Measurements from ENCODE around the gene SLC17A9.

The SLC17A9 gene

DNA sequence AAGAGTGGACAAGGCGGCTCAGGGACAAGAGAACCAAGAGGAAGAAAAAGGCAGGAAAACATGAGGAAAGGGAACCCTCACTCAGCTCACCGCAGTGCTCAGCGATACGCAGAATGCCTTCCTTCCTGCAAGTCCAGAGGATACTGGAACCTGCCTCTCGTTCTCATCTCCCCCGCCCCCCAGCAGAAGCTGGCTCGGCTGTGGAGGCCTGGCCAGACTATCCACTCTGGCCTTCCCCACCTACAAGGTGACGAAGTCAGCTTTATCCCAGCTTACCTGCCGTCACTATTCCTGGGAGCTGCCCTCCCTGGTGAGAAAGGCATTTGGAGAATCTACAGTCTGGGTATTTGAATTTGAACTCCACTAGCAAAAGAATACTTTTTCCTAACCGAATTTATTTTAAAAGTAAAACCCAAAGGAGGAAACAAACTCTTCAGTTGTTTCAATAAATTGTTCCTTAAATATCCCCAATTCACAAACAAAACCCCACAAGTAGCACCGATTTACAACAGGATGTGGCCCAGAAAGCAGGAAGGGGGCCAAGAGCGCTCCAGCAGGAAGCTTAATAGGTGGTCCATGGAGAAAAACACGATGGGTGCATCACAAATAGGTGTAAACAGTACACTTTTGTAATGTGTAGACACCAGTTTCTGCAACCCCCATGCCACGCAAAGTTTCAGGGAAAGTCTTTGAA lies 24.1 kb upstream of the SLC17A9 start:
- no peak overlapping the region for H3K4me3 ChIP-seq (ENCODE audit: low read depth, low read length)
- no peak for DNase-seq (ENCODE audit: low read depth)
- TF ChIP-seq MYC (IDR thresholded peaks at IDR 0.05; ENCODE audit: low read depth, low read length) = no peak
- TF ChIP-seq CTCF (IDR thresholded peaks at IDR 0.05; ENCODE audit: low read depth, low read length) = no peak
- TF ChIP-seq, protein P1, sequence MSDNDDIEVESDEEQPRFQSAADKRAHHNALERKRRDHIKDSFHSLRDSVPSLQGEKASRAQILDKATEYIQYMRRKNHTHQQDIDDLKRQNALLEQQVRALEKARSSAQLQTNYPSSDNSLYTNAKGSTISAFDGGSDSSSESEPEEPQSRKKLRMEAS (IDR thresholded peaks at IDR 0.05; ENCODE audit: low read depth, low read length) = no peak
- no peak for TF ChIP-seq POLR2A (IDR thresholded peaks at IDR 0.05; ENCODE audit: extremely low read depth, insufficient read length)

DNA sequence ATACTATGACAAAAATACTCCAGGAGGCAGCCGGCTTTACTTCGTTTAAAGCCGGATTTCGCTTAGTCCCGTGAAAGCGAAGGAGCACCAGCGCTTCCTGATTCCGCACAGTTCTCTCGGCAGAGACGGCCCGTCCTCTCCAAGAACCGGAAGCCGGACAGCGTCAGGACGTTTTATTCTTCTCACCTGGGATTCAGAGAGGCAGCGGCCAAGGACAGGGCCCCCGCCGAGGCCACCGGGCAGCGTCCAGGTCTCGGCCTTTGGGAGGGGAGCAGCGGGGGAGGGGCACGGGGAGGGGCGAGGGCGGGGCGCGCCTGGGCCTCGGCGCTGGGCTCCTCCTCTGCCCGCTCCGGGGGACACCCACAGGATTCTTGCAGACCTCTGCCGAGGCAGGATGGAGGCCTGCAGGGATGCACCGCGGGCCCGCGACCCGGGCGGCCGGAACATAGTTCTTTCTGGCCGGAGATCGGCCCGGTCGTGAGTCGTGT lies 23.4 kb upstream of the SLC17A9 start:
- no peak for TF ChIP-seq MYC (IDR thresholded peaks at IDR 0.05; ENCODE audit: low read depth, low read length)
- TF ChIP-seq, protein P1 (IDR thresholded peaks at IDR 0.05; ENCODE audit: low read depth, low read length) = no peak
- no peak for TF ChIP-seq POLR2A (IDR thresholded peaks at IDR 0.05; ENCODE audit: extremely low read depth, insufficient read length)
- no peak for TF ChIP-seq CTCF (IDR thresholded peaks at IDR 0.05; ENCODE audit: low read depth, low read length)
- no peak overlapping the region for H3K4me3 ChIP-seq (ENCODE audit: low read depth, low read length)
- DNase-seq (ENCODE audit: low read depth) = no peak

- TF ChIP-seq, protein P1 (IDR thresholded peaks at IDR 0.05; ENCODE audit: low read depth, low read length) = no peak
- TF ChIP-seq CTCF (IDR thresholded peaks at IDR 0.05; ENCODE audit: low read depth, low read length) (no peak), MYC (IDR thresholded peaks at IDR 0.05; ENCODE audit: low read depth, low read length) (no peak), POLR2A (IDR thresholded peaks at IDR 0.05; ENCODE audit: extremely low read depth, insufficient read length) (no peak)
- DNase-seq (ENCODE audit: low read depth) = no peak
- H3K4me3 ChIP-seq (ENCODE audit: low read depth, low read length) = no peak overlapping the region
Measured at GRCh38 chr20:62931464-62931863, 21.0 kb upstream of the SLC17A9 start.

DNA sequence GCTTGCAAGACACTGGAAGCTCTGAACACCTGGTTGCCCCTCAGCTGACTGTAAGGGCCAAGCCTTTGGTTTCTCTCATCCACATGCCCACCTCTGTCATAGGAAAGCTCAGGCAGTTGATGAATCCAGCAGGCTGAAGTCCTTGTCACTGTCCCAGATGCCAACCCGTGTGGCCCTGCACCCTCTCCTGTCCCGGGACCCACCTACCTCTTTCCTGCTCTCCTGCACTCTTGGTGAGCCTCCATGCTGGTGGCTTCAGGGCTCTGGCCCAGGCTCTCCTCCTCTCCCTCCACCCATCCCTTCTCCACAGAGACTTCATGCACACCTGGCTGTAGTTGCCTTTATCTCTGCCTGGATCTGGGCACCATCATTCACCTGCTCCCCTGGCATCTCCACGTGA lies 18.5 kb upstream of the SLC17A9 start:
- H3K4me3 ChIP-seq (ENCODE audit: low read depth, low read length) = no peak overlapping the region
- TF ChIP-seq, protein P1 (IDR thresholded peaks at IDR 0.05; ENCODE audit: low read depth, low read length) = no peak
- TF ChIP-seq MYC (IDR thresholded peaks at IDR 0.05; ENCODE audit: low read depth, low read length) (no peak), CTCF (IDR thresholded peaks at IDR 0.05; ENCODE audit: low read depth, low read length) (no peak), POLR2A (IDR thresholded peaks at IDR 0.05; ENCODE audit: extremely low read depth, insufficient read length) (no peak)
- no peak for DNase-seq (ENCODE audit: low read depth)

GRCh38 chr20:62935204-62935967 lies 17.1 kb upstream of the SLC17A9 start:
- TF ChIP-seq MYC (IDR thresholded peaks at IDR 0.05; ENCODE audit: low read depth, low read length) = no peak
- H3K4me3 ChIP-seq (ENCODE audit: low read depth, low read length) = peak overlapping the region; percentile 26
- DNase-seq (ENCODE audit: low read depth) = no peak

DNA sequence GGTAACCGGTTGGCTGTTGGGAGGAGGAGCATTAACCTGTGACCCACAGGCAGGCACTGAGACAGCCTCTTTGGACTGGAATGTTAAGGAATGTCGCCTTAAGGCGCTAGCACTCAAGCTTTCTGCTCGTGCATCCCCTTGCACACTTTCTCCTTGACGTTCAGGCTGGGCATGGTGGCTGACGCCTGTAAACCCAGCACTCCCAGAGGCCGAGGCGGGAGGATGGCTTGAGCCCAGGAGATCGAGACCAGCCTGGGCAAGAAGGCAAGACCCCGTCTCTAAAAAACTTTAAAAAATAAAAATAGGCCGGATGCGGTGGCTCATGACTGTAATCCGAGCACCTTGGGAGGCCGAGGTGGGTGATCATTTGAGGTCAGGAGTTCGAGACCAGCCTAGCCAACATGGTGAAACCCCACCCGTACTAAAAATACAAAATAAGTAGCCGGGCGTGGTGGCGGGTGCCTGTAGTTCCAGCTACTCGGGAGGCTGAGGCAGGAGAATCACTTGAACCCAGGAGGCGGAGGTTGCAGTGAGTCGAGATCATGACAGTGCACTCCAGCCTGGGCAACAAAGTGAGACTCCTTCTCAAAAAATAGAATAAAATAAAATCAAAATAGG lies 16.4 kb upstream of the SLC17A9 start:
- H3K4me3 ChIP-seq (ENCODE audit: low read depth, low read length) = peak overlapping the region; percentile 98
- DNase-seq (ENCODE audit: low read depth) = no peak
- TF ChIP-seq POLR2A (IDR thresholded peaks at IDR 0.05; ENCODE audit: extremely low read depth, insufficient read length) (no peak), CTCF (IDR thresholded peaks at IDR 0.05; ENCODE audit: low read depth, low read length) (no peak), MYC (IDR thresholded peaks at IDR 0.05; ENCODE audit: low read depth, low read length) (no peak)
- TF ChIP-seq, protein P1 (IDR thresholded peaks at IDR 0.05; ENCODE audit: low read depth, low read length) = no peak

Data from NB4 (cell line).